ENCODE results near the gene DNTT.
A peak's percentile ranks its signal among the peaks of the same experiment; 100 is the strongest.

DNTT gene

DNA sequence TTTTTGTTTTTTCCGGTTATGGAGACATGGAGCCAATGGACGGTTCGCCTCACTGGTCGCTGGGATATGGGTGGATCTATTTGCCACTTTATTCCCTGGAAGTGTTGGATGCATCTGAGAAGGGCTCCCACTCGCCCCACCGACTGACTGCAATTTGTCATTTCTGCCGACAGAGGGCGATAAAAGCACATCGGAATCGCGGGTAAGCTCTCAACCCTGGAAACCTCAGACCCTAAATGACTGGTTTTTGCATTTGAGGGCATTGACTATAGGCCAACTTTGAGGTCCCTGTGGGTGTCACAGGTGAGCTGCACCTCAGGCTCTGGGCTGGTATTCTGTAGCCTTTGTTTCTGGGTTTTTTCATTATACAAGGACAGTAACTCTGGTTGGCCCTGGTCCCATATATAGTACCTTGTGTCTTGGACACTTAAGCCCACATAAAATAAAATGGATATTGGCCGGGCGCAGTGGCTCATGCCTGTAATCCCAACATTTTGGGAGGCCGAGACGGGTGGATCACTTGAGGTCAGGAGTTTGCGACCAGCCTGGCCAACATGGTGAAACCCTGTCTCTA is 66.4 kb downstream of the DNTT start:
- TF ChIP-seq, protein P1, sequence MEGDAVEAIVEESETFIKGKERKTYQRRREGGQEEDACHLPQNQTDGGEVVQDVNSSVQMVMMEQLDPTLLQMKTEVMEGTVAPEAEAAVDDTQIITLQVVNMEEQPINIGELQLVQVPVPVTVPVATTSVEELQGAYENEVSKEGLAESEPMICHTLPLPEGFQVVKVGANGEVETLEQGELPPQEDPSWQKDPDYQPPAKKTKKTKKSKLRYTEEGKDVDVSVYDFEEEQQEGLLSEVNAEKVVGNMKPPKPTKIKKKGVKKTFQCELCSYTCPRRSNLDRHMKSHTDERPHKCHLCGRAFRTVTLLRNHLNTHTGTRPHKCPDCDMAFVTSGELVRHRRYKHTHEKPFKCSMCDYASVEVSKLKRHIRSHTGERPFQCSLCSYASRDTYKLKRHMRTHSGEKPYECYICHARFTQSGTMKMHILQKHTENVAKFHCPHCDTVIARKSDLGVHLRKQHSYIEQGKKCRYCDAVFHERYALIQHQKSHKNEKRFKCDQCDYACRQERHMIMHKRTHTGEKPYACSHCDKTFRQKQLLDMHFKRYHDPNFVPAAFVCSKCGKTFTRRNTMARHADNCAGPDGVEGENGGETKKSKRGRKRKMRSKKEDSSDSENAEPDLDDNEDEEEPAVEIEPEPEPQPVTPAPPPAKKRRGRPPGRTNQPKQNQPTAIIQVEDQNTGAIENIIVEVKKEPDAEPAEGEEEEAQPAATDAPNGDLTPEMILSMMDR (IDR thresholded peaks at IDR 0.05; ENCODE audit: low read depth, low read length), result peak; percentile 78
- no peak overlapping the region for H3K4me3 ChIP-seq (ENCODE audit: low read depth, low read length)

DNA sequence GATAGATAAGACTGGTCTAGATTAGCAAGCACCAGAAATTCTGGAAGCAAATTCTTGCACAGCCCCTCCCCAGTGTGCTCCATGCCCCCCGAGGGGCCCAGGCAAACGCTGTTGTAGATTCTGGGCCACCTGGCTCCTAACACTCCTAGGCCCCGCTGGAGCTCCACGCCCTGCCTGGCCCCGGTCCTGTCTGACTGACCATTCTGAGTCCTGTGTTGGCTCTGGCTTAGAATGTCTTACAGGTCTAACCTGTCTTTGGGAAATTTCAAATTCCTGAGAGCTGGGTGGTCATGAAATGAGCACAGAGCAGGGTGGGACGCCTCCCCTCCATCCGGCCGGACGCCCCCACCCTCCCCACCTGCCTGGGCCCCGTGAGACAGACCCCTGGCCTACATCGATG is 67.1 kb downstream of the DNTT start:
- no peak overlapping the region for H3K4me3 ChIP-seq (ENCODE audit: low read depth, low read length)
- TF ChIP-seq, protein P1 (IDR thresholded peaks at IDR 0.05; ENCODE audit: low read depth, low read length), result no peak

GRCh38 chr10:96374004-96374403 is 69.8 kb downstream of the DNTT start:
- TF ChIP-seq, protein P1 (IDR thresholded peaks at IDR 0.05; ENCODE audit: low read depth, low read length), result no peak
- H3K4me3 ChIP-seq (ENCODE audit: low read depth, low read length), result no peak overlapping the region

DNA sequence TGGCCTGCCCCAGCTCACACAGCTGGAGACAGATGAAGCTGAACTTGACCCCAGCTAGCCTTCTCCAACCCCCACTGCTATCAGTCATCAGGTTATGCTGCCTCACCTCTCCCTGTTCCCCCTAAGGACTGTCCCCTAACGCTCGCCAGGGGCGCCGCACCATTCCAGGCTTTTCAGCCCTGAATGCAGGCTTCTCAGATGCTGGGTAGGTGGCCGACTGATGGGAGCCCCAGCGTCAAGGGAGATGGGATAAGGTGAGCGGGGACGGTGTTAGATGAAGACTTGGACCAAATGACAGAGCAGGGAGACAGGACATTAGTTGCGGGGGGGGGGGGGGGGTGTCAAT is 70.4 kb downstream of the DNTT start:
- TF ChIP-seq, protein P1 (IDR thresholded peaks at IDR 0.05; ENCODE audit: low read depth, low read length), result no peak
- H3K4me3 ChIP-seq (ENCODE audit: low read depth, low read length), result no peak overlapping the region

- H3K4me3 ChIP-seq (ENCODE audit: low read depth, low read length), result no peak overlapping the region
- TF ChIP-seq, protein P1 (IDR thresholded peaks at IDR 0.05; ENCODE audit: low read depth, low read length), result peak; percentile 87
Measured at GRCh38 chr10:96374985-96375830, 71.0 kb downstream of the DNTT start.

DNA sequence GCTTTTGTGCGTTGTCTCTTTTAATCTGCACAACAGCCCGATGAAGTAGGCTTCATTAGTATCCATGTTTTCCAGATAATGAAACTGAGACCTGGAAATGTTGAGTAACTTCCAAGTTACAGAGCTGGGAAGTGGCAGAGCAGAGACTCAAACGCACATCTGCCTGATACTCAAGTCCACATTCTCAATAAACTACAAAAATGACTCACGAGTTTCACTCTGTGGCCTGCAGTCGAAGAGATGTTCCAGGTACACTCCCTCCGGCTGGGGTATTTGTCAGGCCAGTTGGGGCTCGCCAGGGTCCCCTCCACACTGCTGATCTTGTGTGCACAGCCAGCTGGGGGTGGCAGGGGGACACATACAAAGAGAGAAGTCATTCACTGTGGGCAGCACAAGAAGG is 72.2 kb downstream of the DNTT start:
- H3K4me3 ChIP-seq (ENCODE audit: low read depth, low read length), result no peak overlapping the region
- TF ChIP-seq, protein P1 (IDR thresholded peaks at IDR 0.05; ENCODE audit: low read depth, low read length), result no peak

DNA sequence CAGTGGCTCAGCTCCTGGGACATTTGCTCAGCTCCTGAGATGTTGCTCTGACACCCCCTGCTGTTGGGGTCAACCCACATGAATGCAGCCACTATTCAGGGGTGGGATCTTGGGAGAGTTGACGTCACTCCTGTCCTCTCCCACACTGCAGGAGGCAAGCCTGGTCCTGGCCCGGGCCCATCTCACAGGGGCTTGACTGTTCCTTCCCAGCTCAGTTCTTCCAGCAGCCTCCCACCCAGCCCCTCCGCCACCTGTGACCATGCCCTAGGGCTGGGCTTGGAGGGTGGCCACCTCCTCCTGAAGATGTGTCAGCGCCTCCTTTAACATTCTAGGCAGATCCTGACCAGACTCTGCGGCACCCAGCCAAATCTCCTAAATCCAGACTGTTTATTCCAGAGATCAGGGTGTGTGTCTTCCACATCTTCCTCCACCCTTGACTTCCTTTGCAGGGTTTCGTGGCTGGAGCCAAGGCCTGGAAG is 73.6 kb downstream of the DNTT start:
- H3K4me3 ChIP-seq (ENCODE audit: low read depth, low read length), result no peak overlapping the region
- TF ChIP-seq, protein P1 (IDR thresholded peaks at IDR 0.05; ENCODE audit: low read depth, low read length), result no peak
